ENCODE data around the gene CTDSP2.
"Not testable (repeated sequence)": the region's sequence is repeated elsewhere in the genome, so short reads cannot be mapped to it uniquely, and the experiment has no call there.

Gene CTDSP2

GRCh38 chr12:57853864-57854556 is 7.5 kb upstream of the CTDSP2 start:
- no peak for TF ChIP-seq CTCF (conservative IDR thresholded peaks at IDR 0.05; ENCODE audit: low read depth)
- ChIA-PET CTCF (no interaction called here), POLR2A (ENCODE audit: low non-redundant PET) (no interaction called here)
- H3K27ac ChIP-seq = no peak overlapping the region
- DNase-seq (ENCODE audit: low spot score) = no peak

GRCh38 chr12:57852620-57853500 is 6.3 kb upstream of the CTDSP2 start:
- no peak for TF ChIP-seq CTCF (conservative IDR thresholded peaks at IDR 0.05; ENCODE audit: low read depth)
- CTCF ChIA-PET = no interaction called here
- no peak overlapping the region for H3K27ac ChIP-seq
- POLR2A ChIA-PET (ENCODE audit: low non-redundant PET) = no interaction called here
- DNase-seq (ENCODE audit: low spot score) = no peak

GRCh38 chr12:57852200-57852599 is 5.7 kb upstream of the CTDSP2 start:
- POLR2A ChIA-PET (ENCODE audit: low non-redundant PET) = no interaction called here
- CTCF ChIA-PET = no interaction called here
- TF ChIP-seq CTCF (conservative IDR thresholded peaks at IDR 0.05; ENCODE audit: low read depth) = no peak
- no peak overlapping the region for H3K27ac ChIP-seq
- DNase-seq (ENCODE audit: low spot score) = no peak

GRCh38 chr12:57851552-57851951 is 5.0 kb upstream of the CTDSP2 start:
- CTCF ChIA-PET = no interaction called here
- no peak for DNase-seq (ENCODE audit: low spot score)
- POLR2A ChIA-PET (ENCODE audit: low non-redundant PET) = no interaction called here
- no peak overlapping the region for H3K27ac ChIP-seq
- TF ChIP-seq CTCF (conservative IDR thresholded peaks at IDR 0.05; ENCODE audit: low read depth) = no peak

GRCh38 chr12:57850854-57851430 is 4.4 kb upstream of the CTDSP2 start:
- H3K27ac ChIP-seq = no peak overlapping the region
- no peak for TF ChIP-seq CTCF (conservative IDR thresholded peaks at IDR 0.05; ENCODE audit: low read depth)
- CTCF ChIA-PET = interaction anchor here (0.6 kb wide), 1 partner anchor 33 kb away, joined by 4 read pairs; no protein-coding TSS in a partner anchor
- no peak for DNase-seq (ENCODE audit: low spot score)
- POLR2A ChIA-PET (ENCODE audit: low non-redundant PET) = no interaction called here

- DNase-seq (ENCODE audit: low spot score); POLR2A ChIA-PET (ENCODE audit: low non-redundant PET); H3K27ac ChIP-seq; CTCF ChIA-PET: not testable (repeated sequence)
Measured at GRCh38 chr12:57849447-57849846, 2.9 kb upstream of the CTDSP2 start.

GRCh38 chr12:57849035-57849434 is 2.5 kb upstream of the CTDSP2 start:
- ChIA-PET POLR2A (ENCODE audit: low non-redundant PET) (no interaction called here), CTCF (no interaction called here)
- no peak for TF ChIP-seq CTCF (conservative IDR thresholded peaks at IDR 0.05; ENCODE audit: low read depth)
- no peak overlapping the region for H3K27ac ChIP-seq
- DNase-seq (ENCODE audit: low spot score) = no peak
